ENCODE data around the gene CCDC33.

The CCDC33 gene

DNA sequence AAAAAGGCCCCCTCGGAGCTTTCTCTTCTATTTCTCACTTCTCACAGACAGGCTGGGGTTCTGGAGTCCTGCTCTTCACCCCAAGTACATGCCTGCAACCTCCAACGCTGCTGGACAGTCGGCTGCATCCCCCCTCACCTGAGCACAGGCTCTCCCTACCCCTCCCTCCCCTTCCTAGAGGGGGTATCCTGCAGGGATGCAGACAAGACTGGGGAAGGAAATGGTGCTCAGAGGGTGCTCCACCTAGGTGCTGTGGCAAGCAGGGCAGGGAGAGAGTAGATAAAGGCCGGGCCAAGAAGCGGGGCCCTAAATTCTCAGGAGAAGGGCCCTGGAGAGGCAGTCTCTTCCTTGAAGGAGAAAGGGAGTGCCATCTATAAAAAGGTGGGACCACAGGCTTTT lies 26.6 kb upstream of the CCDC33 start:
- no peak for DNase-seq

DNA sequence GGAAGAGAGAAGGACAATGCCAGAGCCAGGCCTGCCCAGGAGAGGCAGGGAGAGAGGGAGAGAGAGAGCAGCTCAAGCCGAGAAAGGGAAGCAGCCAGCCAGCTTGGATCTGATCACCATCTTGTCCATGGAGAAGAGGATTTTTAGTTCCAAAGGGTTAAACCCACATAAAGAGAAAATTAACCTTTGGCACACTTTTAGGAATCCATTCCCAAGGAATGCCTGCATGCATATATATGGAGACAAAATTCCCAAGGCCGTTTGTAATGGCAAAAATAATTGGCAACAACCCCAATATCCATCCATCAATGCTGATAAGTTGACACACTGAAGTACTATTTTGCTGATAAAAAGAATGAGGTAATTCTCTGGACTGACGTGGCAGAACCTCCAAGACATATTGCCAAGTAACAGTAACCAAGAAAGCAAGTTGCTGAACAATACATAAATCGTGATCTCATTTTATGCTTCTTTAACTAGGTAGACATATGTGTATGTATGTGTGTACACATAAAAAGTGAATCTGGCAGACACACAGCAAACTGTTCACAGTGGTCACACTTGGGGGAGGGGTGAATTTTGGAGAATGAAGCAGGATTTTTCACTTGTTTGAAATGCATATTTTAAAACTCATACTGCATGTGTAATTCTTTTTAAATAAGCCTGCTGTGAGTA lies 26.0 kb upstream of the CCDC33 start:
- no peak for DNase-seq

DNA sequence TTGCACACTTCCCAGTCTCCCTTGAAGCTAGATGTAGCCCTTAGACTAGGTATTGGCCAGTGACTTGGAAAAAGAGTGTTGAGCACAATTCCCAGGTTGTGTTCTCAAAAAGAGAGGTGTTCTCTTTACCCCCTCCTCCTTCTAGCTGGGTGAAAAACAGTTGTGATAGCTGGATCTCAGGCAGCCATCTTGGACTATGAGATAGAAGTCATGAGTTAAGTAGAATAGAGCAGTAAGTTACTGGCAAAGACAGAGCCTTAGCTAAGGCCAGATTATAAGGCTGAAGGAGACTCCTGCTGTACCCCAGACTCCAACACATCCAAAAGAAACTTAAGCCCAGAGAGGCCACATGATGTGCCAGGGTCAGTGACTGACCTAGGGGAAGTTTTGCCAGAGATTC lies 25.4 kb upstream of the CCDC33 start:
- DNase-seq = no peak

- DNase-seq = no peak
Measured at GRCh38 chr15:74211656-74212055, 24.5 kb upstream of the CCDC33 start.

- DNase-seq = no peak
Measured at GRCh38 chr15:74212494-74212893, 23.6 kb upstream of the CCDC33 start.

- DNase-seq = no peak
Measured at GRCh38 chr15:74213858-74214284, 22.3 kb upstream of the CCDC33 start.

DNA sequence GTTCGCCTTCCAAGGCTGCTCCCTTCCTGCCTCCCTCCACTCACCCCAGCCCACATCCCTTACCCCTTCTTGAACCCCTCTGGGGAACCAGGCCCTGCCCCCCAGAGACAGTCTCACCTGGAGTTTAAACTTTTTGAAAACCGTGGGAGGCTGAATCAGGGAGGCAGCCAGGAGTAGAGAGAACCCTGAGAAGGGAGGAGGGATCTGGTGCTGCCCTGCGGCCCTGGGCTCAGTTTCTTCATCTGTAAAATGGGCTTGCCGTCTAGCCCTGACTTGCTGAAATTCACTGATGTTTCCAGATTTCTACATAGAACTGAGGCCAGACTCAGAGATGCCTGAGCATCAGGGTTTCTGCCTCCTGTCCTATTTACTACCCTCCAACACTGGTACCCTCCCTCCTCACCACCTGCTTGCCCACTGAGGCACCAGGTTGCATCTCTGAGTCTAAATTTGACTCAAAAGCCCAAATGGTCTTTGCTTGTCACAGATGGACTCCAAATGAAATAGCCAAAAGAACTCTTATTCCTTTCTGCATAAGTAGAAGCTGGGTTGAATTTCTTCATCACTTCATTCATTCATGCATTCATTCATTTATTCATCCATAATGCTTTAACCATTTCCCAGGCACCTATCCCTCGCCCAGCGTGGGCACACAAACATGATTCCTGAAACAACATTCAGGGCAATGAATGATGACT lies 21.7 kb upstream of the CCDC33 start:
- DNase-seq = no peak

DNA sequence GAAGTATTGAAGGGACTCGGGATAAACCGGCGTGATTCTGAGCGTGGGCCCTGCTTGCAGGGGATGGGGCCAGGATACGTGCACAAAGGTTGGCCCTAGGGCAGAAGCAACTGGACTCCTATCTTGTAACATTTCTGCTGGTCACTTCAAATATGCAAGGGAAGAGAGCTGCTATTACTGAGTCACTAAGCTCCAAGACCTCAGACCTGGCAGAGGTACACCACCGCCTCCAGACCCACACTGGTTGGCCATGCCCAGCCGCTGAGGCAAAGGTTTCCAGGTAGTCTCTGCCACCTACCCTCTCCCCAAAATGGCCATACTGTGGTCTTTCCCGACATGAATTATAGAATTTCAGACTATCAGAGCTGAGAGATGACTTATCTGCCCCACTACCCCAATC lies 20.2 kb upstream of the CCDC33 start:
- DNase-seq = no peak

DNA sequence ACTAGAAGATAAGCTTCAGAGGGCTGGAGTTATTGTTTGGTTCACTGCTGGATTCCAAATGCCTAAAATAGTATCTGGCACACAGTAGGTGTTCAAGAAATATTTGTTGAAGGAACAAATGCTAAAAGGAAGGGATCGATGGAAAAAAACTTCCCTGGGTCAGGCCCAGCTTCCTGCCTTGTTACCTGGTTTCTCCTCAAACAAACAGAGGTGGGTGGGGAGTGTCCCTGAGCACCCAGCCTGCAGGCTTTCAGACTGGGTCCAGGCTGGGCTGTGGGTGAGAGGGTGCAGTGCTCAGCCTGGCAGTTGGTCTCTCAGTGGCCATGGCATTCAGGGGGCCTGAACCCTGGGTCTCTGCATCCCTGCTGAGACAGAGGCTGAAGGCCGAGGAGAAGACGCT lies 19.2 kb upstream of the CCDC33 start:
- DNase-seq = no peak

DNA sequence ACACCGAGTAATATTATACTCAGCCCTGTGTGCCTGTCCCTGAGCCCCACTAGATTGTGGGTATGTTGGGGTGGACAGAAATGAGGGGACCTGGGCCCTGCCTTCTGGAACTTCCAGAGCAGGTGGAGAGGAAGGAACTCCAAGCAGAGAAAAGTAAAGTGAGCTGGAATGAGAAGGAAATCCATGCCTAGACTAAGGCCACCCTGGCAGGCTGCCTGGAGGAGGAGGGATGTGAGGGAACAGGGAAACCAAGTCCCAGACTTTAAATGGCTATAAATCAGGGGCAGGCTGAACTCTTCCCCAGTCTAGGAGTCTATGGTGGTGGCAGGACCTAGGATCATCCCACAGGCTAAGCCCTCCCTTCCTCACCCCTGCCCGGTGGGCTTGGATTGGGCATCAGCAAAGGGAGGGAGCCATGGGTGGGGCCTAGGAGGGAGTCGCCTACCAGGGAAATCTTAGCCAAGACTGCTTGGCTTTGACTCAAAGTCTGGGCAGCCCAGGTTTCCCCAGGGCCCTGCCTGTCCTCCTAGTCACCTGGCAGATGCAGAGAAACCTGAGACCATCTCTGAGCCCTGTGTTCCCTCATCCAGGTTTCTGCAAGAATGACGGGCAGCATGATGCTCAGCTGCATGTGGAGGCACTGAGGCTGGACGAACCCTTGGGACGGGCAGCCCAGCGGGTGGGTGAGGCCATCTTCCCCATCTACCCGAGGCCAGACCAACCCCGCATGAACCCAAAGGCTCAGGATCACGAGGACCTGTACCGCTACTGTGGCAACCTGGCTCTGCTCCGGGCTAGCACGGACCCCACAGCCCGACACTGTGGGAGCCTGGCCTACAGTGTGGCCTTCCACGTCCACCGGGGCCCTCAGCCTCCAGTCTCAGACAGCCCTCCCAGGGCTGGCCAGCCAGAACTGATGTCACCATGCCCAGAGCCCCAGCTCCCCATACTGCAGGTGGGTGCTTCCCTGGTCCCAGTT lies 17.9 kb upstream of the CCDC33 start:
- DNase-seq = no peak

GRCh38 chr15:74220475-74221248 lies 15.5 kb upstream of the CCDC33 start:
- DNase-seq = no peak

GRCh38 chr15:74221399-74222239 lies 14.5 kb upstream of the CCDC33 start:
- DNase-seq = no peak

DNA sequence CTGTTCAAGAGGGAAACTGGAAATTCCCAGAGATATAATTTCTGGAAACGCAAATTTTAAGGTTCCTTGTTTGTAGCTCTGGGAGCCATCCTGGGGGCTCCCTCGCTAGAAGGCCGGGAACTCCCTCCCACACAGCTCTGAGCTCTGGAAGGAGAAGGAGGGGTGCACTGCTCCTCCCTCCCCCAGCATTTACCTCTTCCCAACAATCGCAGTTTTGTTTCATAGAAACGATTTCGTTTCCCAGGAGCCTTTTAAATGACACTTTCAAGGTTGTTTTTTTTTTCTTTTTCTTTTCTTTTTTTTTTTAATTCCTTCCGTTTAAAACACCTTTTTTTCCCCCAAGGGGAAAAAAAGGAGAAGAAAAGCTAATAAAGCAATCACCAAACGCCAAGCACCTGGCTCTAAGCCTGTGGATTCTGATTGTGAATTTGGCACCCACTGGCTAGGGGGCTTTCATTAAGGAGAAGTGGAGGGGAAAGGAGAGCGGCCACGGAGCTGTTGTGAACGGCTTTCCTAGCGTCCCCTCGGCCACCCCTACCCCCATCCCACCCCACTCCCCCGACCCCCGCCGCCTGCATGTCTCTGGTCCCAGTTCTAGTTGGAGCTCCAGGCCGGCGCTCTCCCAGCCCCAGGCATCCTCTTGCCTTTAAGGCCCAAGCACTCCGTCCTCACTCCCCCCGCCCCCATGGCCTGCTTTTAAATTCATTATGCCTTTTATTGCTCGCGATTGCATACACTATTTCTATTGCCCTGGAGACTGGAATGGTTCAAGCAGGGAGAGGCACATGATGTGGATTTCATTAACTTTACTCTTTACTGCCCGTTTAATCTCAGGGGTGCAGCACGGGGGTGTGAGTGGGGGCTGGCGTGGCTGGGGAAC lies 13.6 kb upstream of the CCDC33 start:
- DNase-seq = no peak

DNA sequence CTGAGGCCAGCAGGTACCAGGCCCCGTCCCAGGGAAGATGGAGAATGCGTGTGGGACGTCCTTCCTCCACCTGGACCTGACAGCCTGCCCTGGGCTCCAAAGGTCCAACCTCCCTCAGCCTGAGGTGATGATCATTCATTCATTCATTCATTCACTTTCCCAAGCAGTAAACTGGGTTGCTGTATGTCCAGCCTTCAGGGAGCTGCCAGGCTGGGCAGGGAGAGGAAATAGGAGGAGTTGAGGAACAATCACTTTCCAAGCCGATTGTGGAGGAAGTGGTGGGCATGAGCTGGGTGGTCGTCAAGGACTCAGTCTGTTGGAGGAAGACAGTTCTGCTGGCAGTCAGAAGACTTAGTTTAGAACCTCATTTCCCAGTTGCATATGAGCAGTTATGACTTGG lies 10.2 kb upstream of the CCDC33 start:
- no peak for DNase-seq

GRCh38 chr15:74226761-74227540 lies 9.2 kb upstream of the CCDC33 start:
- no peak for DNase-seq

GRCh38 chr15:74227968-74228722 lies 8.0 kb upstream of the CCDC33 start:
- DNase-seq = no peak

DNA sequence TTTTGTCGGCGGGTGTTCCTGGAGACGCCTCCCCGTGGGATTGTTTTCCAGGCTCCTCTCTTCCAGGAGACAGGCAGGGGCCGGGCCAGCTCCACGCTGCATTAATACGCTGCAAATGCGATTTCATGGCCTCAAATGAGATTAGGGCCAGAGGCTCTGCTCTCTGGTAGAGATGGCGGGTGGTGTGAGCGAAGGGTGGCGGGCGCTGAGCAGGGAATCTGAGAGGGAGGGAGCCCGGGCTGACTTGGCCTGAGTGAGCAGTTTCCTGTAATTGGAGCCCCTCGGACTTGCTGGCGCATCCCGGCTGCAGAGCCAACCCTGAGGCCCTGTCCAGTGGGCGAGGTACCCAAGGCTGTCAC lies 7.4 kb upstream of the CCDC33 start:
- no peak for DNase-seq

DNA sequence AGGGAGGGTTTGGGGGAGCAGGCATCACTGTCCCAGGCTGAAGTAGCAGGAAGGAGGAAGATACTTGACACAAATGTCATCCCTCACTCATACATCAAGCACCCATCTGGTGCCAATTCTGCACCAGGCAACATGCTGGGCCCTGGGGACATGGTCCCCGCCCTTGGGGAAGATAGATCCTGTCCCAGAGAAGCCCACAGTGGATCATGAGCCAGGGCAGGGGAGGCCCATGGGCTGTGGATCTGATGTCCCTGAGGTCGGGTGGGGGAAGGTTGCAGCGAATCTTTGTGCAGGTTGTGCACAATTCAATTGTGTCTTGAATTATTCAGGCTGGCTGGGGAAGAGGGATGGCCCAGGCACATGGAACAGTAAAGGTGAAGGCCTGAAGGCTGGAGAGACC lies 6.4 kb upstream of the CCDC33 start:
- DNase-seq = no peak

DNA sequence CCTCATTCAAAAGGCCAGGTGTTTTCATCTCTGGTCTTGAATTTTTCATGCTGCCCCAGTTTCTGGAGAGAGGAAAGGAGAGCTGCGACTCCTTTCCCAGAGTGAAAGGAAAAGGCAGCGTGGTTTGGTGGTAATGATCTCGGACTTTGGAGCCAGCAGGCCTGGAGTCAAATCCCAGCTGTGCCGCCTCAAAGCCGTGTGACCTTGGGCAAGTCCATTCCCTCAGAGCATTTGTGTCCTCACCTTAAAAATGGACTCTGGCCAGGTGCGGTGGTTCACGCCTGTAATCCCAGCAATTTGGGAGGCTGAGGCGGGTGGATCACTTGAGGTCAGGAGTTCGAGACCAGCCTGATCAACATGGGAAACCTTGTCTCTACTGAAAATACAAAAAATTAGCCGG lies 4.7 kb upstream of the CCDC33 start:
- DNase-seq = no peak

Measured in activated CD4-positive, alpha-beta T cell treated with anti-CD3 and anti-CD28 coated beads, Interleukin-10, Interleukin-2, amounts not matched to agents 100 ng/mL and 50 ng/mL, durations not matched to agents 16 hours and 8 hours (primary cell).